ENCODE measurements around the gene TCERG1L.
"Not testable (repeated sequence)": the region's sequence is repeated elsewhere in the genome, so short reads cannot be mapped to it uniquely, and the experiment has no call there.

TCERG1L gene

DNA sequence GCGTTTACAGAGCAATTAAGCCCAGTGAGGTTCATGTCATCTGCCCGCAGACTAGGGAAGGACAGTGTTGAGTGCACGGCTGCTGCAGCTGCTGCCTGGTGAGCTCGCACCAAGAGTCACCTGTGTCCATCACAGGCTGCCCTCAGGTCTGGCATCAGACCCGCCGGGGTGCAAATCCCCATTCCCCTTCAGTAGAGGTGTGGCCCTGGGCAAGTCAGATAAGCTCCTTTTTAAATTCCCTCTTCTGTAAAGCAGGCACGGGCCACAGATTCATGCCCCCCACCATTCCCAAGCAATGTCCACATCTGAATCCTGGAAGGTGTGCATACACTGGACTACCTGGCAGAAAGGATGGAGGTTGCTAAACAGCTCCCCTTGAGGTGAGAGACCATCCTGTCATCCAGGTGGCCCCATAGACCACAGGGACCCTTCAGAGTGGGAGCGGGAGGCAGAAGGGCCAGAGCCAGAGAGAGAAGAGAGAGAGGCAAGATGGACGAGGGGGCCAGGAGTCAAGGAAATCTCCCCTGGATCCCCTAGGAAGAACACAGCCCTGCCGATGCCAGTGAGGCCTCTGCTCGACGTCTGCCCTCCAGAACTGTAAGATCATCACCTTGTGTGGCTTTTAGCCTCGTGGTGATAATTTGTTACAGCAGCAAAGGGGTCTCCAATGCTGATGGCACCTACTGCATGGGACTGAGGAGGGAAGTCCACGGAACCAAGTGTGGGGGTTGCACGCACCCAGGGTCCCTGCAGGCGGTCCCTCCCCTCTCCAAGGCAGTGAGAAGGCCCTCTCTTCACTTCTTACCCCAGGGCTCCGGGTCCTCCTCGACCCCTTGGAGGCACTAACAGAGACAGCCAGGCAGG lies 168.8 kb downstream of the TCERG1L start:
- Histone ChIP-seq H3K9ac (ENCODE audit: low read depth, low read length) (no peak overlapping the region), H3K4me1 (ENCODE audit: insufficient read depth, low read length) (no peaks in the 10 kb centered on the region), H3K9me3 (ENCODE audit: control insufficient read depth, insufficient read depth, low read length) (no peaks in the 10 kb centered on the region), H3K36me3 (ENCODE audit: insufficient read depth, low read length) (no peaks in the 10 kb centered on the region)

DNA sequence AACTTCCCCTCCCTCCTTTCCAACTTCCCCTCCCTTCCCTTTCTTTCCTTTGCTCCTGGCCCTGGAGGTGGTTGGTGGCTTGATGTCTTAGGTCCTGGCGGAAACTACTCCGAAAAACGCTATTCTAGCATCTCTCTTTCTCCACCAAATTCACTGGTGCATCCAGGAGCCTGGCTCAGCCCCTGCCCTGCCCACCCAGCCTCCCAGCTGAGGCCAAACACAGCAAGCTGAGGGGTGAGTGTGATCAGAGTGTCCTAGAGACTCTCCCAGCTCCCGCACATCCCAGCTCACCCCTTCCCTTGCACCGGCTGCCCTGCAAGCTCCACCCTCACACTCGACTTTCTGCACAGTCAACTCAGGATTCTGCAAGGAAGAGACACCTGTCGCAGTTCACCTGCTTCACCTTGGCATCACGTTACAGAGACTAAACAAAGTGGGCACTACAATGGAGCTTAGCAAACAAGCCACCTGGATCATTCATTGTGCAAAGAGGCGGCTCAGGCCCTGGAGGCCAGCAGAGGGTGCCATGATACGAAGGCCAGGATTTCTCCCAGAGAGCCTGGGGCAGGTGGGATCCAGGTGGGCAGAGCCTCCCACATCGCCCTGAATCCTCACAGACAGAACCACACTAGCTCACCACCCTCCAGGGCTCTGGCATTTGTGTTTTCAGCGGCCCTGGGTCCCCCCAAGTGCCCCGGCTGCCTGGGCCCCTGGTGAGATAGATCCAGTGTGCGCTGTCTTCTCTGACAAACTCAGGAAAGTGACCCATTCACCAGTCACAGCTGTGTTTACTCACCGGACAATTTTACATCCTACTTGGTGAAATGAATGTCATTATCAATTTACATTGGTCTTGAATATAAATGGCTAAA lies 169.6 kb downstream of the TCERG1L start:
- Histone ChIP-seq H3K9me3 (ENCODE audit: control insufficient read depth, insufficient read depth, low read length) (no peaks in the 10 kb centered on the region), H3K36me3 (ENCODE audit: insufficient read depth, low read length) (no peaks in the 10 kb centered on the region), H3K4me1 (ENCODE audit: insufficient read depth, low read length) (no peaks in the 10 kb centered on the region), H3K9ac (ENCODE audit: low read depth, low read length) (no peak overlapping the region)

- Histone ChIP-seq H3K9me3 (ENCODE audit: control insufficient read depth, insufficient read depth, low read length) (no peaks in the 10 kb centered on the region), H3K36me3 (ENCODE audit: insufficient read depth, low read length) (no peaks in the 10 kb centered on the region), H3K4me1 (ENCODE audit: insufficient read depth, low read length) (no peaks in the 10 kb centered on the region), H3K9ac (ENCODE audit: low read depth, low read length) (no peak overlapping the region)
Observed at GRCh38 chr10:131141207-131141606, 170.3 kb downstream of the TCERG1L start.

DNA sequence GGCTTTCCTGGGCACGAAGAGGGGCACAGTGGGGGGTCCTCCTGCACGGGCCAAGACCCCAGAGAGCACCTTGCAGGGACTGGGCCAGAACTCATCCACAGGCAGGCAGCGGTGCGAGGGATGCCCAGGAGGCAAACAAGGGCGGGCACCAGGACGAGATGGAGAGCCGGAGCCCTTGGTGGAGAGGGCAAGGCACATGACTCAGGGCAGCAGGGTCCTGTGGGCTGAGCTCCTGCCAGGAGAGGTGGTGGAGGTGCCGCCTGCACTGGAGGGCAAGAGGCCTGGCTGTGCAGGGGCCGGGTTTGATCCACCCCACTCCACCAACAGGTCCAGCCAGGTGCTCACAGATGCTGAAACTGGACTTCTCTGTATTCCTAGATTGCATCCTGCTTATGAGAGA lies 170.9 kb downstream of the TCERG1L start:
- Histone ChIP-seq H3K4me1 (ENCODE audit: insufficient read depth, low read length) (no peaks in the 10 kb centered on the region), H3K9me3 (ENCODE audit: control insufficient read depth, insufficient read depth, low read length) (no peaks in the 10 kb centered on the region), H3K9ac (ENCODE audit: low read depth, low read length) (no peak overlapping the region), H3K36me3 (ENCODE audit: insufficient read depth, low read length) (no peaks in the 10 kb centered on the region)

GRCh38 chr10:131137223-131137622 lies 174.3 kb downstream of the TCERG1L start:
- no peaks in the 10 kb centered on the region for H3K9me3 ChIP-seq (ENCODE audit: control insufficient read depth, insufficient read depth, low read length)
- H3K36me3 ChIP-seq (ENCODE audit: insufficient read depth, low read length), result no peaks in the 10 kb centered on the region
- H3K9ac ChIP-seq (ENCODE audit: low read depth, low read length), result no peak overlapping the region
- H3K4me1 ChIP-seq (ENCODE audit: insufficient read depth, low read length), result no peaks in the 10 kb centered on the region

DNA sequence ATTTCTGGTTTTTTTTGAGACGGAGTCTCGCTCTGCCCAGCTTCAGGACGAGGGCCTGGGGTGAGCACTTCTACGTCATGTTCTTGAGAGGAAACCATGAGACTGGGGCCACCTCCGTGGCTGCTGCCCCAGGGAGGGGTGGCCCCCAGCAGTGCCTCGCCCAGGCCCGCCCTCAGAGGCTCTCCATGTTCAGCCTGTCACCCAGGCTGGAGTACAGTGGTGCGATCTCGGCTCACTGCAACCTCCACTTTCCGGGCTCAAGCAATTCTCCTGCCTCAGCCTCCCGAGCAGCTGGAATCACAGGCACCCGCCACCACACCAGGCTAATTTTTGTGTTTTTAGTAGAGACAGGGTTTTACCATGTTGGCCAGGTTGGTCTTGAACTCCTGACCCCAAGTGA lies 175.2 kb downstream of the TCERG1L start:
- H3K36me3 ChIP-seq (ENCODE audit: insufficient read depth, low read length); H3K9ac ChIP-seq (ENCODE audit: low read depth, low read length); H3K9me3 ChIP-seq (ENCODE audit: control insufficient read depth, insufficient read depth, low read length); H3K4me1 ChIP-seq (ENCODE audit: insufficient read depth, low read length): not testable (repeated sequence)

DNA sequence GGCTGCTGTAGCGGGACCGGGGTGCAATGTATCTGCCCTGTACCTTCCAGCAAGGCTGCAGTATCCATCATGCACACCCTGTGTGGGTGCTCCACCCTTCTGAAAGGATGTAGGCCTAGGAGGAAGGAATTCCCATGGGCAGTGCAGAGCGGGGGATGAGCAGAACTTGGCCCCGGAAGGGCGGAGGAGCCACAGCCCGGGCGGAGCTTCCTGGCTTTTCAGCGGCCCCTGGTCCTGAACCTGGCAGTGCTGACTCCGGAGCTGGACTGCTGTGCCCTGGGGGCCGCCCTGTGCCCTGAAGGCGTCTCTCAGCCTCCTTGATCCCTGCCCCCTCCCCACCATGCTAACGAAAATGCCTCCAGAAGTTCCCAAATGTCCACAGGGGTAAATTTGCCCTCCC lies 175.8 kb downstream of the TCERG1L start:
- no peaks in the 10 kb centered on the region for H3K9me3 ChIP-seq (ENCODE audit: control insufficient read depth, insufficient read depth, low read length)
- H3K4me1 ChIP-seq (ENCODE audit: insufficient read depth, low read length), result no peaks in the 10 kb centered on the region
- H3K9ac ChIP-seq (ENCODE audit: low read depth, low read length), result no peak overlapping the region
- no peaks in the 10 kb centered on the region for H3K36me3 ChIP-seq (ENCODE audit: insufficient read depth, low read length)

DNA sequence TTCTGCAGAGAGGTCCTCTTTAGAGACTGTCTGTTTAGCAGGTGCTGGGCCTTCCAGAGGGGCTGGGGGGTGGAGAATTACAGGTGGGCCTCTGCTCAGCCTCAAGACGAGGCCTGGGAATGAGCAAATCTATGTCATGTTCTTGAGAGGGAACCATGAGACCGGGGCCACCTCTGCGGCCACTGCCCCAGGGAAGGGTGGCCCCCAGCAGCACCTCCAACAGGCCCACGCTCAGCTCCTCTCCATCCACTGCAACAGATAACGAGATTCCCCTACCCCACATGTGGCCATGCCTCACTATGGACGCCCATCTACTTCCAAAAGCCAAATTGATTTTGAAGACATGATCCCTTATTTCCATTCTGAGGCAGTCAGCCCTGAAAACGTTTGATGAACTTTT lies 176.9 kb downstream of the TCERG1L start:
- Histone ChIP-seq H3K4me1 (ENCODE audit: insufficient read depth, low read length) (no peaks in the 10 kb centered on the region), H3K36me3 (ENCODE audit: insufficient read depth, low read length) (no peaks in the 10 kb centered on the region), H3K9me3 (ENCODE audit: control insufficient read depth, insufficient read depth, low read length) (no peaks in the 10 kb centered on the region), H3K9ac (ENCODE audit: low read depth, low read length) (no peak overlapping the region)

GRCh38 chr10:131134001-131134576 lies 177.4 kb downstream of the TCERG1L start:
- Histone ChIP-seq H3K4me1 (ENCODE audit: insufficient read depth, low read length) (no peaks in the 10 kb centered on the region), H3K9me3 (ENCODE audit: control insufficient read depth, insufficient read depth, low read length) (no peaks in the 10 kb centered on the region), H3K36me3 (ENCODE audit: insufficient read depth, low read length) (no peaks in the 10 kb centered on the region), H3K9ac (ENCODE audit: low read depth, low read length) (no peak overlapping the region)

DNA sequence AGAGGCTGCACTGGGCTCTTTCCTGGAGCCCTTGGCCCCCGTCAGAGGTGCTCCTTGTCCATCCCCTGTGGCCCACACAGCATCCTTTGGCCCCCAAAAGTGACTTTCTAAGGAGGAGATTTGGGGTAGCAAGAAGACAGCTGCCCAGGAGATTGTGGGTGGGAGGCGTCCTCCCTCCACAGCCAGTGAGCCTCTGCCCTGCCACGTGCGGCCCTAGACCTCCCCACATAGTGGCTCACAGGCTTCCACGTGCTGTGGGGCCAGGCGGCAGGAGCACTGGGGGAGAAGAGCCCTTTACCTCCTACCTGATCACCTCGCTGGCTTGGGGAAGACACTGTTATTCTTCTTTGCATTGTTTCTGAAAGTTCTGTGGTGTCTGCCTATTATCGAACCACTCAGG lies 178.8 kb downstream of the TCERG1L start:
- no peaks in the 10 kb centered on the region for H3K9me3 ChIP-seq (ENCODE audit: control insufficient read depth, insufficient read depth, low read length)
- no peak overlapping the region for H3K9ac ChIP-seq (ENCODE audit: low read depth, low read length)
- H3K4me1 ChIP-seq (ENCODE audit: insufficient read depth, low read length), result no peaks in the 10 kb centered on the region
- H3K36me3 ChIP-seq (ENCODE audit: insufficient read depth, low read length), result no peaks in the 10 kb centered on the region

DNA sequence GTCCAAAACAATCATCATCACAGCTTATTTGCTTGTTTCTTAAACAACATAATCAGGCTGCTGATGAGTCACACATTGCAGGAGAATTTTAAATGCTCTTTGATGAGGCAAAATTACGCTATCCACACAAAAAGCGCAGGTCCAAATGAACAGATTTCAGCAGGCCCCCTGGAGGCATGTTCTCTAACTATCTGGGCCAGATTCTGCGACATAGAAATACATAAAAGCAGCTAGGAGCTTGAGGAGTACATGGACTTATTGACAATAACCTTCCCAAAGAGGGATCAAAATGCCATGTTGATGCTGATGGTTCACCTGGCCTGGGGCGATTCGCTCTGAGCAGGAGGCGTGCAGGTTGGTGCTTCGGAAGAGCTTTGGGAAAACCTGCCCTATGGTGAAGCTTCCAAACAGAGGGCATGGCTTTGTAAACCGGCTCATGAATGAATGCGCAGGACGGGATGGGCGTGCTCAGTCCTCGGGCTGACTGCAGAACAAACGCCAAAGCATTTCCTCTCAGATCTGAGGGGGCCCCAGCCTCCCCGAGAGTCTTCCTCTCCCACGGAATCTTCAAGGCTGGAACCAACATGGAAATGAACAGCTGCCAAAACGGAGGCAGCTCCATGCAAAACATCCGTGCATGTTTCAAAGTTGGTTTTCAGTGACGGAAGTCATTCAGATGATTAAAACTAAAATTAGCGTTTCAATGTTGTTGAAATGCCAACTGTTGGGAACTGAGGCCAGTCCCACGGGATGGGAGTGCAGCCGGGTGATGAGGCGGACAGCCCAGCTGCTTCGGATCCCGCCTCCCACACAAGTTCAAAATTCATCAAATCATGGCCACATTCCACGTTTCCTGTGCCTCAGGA lies 179.6 kb downstream of the TCERG1L start:
- peaks cover 5% of the 10 kb centered on the region for H3K4me1 ChIP-seq (ENCODE audit: insufficient read depth, low read length)
- H3K9me3 ChIP-seq (ENCODE audit: control insufficient read depth, insufficient read depth, low read length), result no peaks in the 10 kb centered on the region
- H3K36me3 ChIP-seq (ENCODE audit: insufficient read depth, low read length), result no peaks in the 10 kb centered on the region
- H3K9ac ChIP-seq (ENCODE audit: low read depth, low read length), result no peak overlapping the region

- Histone ChIP-seq H3K4me1 (ENCODE audit: insufficient read depth, low read length) (peaks cover 15% of the 10 kb centered on the region), H3K9ac (ENCODE audit: low read depth, low read length) (no peak overlapping the region), H3K36me3 (ENCODE audit: insufficient read depth, low read length) (no peaks in the 10 kb centered on the region), H3K9me3 (ENCODE audit: control insufficient read depth, insufficient read depth, low read length) (no peaks in the 10 kb centered on the region)
Observed at GRCh38 chr10:131130025-131130424, 181.5 kb downstream of the TCERG1L start.

GRCh38 chr10:131129544-131129943 lies 182.0 kb downstream of the TCERG1L start:
- Histone ChIP-seq H3K9me3 (ENCODE audit: control insufficient read depth, insufficient read depth, low read length) (no peaks in the 10 kb centered on the region), H3K36me3 (ENCODE audit: insufficient read depth, low read length) (no peaks in the 10 kb centered on the region), H3K9ac (ENCODE audit: low read depth, low read length) (no peak overlapping the region), H3K4me1 (ENCODE audit: insufficient read depth, low read length) (peaks cover 15% of the 10 kb centered on the region)

DNA sequence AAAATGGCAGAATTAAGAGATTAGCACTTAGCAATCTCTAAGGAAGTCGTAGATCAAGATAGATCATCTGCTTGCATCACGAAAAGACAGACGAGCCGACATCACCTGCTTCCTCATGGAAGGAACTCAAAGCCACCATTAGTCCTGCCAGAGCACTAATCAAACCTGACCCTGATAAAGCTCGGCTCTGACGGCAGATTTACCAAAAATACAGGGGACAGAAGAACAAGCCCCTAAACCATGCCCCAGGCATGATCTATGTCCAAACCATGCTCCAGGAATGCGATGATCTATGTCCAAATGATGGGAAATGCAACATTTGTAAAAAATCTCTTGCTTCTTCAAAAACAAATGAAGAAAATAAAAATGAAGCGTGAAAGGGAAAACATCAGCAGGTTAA lies 182.8 kb downstream of the TCERG1L start:
- H3K36me3 ChIP-seq (ENCODE audit: insufficient read depth, low read length), result no peaks in the 10 kb centered on the region
- no peaks in the 10 kb centered on the region for H3K9me3 ChIP-seq (ENCODE audit: control insufficient read depth, insufficient read depth, low read length)
- H3K9ac ChIP-seq (ENCODE audit: low read depth, low read length), result no peak overlapping the region
- H3K4me1 ChIP-seq (ENCODE audit: insufficient read depth, low read length), result peaks cover 15% of the 10 kb centered on the region
